GM21390 (cell line): ENCODE data around the gene NUTM2G.
"Not testable (repeated sequence)": the region's sequence is repeated elsewhere in the genome, so short reads cannot be mapped to it uniquely, and the experiment has no call there.

Experiments
- ATAC-seq: cut with Tn5 transposase; IDR thresholded peaks from one replicate; pipeline ENCODE4 v1.9.1; 2021; ENCODE audit not compliant: unreplicated experiment

NUTM2G gene

DNA sequence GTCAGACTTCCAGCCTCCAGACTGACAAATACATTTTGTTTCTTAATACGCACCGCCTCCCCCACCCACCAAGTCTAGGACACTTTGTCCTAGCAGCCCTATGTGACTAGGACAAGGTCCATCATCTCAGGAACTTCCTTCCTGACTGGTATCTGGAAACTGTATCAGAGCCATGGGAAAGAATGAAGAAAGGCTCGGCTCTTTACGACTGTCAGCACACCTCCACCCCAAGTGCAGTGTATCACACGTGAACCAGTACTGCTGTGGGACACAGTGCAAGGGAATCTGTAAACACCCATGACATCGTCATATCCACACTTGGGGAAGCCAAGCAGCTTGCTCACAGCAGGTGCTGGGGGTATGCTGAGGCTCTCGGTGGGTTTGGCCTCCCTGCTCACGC lies 13.0 kb downstream of the NUTM2G start:
- not testable (repeated sequence) for ATAC-seq

DNA sequence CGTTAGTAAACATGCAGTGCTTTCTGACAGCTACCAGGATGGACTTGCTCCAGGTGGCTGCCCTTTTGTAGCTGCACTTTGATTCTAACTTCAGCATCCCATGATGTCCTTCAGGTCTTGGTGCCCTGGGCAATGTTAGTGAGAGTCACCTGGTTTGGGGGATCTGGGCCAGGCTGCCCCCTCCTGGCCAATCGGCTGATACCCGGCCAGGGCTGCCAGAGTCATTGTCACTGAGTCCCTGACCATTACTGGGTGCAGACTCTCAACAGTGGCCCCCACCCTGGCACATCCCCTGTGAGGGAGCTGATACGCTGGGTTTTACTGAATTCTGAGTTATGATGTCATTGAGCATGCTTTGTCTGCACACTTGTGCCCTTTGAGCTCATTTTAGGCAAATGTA lies 13.5 kb downstream of the NUTM2G start:
- not testable (repeated sequence) for ATAC-seq

DNA sequence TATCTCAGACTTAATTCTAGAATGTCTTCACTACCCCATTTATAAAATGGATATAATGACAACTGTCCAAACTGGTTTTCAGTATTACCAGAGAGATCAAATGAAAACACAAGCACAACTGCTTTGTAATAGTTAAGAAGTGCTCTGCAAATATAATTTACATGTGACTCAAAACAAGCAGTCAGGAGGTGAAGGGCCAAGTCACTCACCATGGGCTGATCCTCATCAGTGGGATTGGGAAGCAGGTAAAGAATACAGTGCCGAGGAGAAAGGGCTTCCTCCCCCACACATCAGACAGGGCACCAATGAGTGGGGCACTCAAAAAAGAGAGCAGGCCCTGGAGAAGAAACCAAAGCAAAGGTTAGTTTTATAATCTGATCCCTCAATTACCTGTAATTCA lies 20.7 kb downstream of the NUTM2G start:
- ATAC-seq: not testable (repeated sequence)

DNA sequence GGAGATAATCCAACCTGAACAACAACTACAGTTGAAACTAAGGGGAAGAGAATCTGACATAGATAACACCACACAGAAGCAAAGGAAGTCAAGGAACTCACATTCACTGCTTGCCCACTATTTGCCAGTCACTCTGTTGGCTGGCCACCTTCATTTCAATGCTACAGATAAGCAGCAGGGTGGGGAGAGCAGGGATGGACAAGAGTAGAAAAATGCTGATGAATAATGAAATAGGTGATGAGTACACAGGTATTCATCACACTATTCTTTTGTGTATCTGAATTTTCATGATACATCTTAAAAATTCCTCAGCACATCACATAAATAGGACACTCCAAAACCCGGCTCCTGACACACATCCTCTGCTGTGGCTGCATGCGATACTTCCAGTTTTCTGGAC lies 21.9 kb downstream of the NUTM2G start:
- ATAC-seq: not testable (repeated sequence)

DNA sequence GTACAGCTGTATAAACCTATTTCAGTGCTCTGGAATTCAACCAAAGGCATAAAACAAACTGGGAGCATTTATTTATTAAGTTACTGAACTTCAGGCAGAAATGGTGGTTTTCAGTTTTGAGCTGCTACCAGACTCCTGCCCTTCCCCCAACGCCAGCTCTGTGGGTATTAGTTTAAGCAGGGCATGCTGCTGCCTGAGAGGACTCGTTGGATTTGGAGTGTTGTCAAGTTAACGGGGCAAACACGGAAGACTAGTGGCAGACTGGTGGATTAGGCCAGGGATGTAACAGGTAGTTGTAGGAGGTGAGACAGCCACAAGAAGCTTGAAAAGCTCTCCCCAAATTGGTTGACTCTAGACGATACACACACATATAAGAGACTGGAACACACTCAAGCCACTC lies 38.9 kb downstream of the NUTM2G start:
- ATAC-seq: not testable (repeated sequence)

- not testable (repeated sequence) for ATAC-seq
Observed at GRCh38 chr9:96972552-96972951, 43.9 kb downstream of the NUTM2G start.

GRCh38 chr9:96974037-96974436 lies 45.4 kb downstream of the NUTM2G start:
- not testable (repeated sequence) for ATAC-seq

DNA sequence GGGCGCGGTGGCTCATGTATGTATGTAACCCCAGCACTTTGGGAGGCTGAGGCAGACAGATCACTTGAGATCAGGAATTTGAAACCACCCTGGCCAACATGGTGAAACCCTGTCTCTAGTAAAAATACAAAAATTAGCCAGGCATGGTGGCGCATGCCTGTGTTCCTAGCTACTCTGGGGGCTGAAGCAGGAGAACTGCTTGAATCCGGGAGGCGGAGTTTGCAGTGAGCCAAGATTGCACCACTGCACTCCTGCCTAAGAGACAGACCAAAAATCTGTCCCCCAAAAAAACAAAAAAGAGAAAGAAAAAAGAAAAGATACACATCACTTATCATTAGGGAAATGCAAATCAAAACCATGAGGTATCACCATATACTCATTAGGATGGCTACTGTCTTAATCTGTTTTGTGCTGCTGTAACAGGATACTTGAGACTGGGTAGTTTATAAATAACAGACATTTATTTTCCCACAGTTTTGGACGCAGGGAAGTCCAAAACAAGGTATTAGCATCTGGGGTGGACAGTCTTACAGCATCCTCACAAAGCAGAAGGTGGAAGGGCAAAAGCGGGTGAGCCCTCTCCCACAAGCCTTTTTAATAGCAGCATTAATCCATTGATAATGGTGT lies 55.0 kb downstream of the NUTM2G start:
- ATAC-seq: not testable (repeated sequence)

DNA sequence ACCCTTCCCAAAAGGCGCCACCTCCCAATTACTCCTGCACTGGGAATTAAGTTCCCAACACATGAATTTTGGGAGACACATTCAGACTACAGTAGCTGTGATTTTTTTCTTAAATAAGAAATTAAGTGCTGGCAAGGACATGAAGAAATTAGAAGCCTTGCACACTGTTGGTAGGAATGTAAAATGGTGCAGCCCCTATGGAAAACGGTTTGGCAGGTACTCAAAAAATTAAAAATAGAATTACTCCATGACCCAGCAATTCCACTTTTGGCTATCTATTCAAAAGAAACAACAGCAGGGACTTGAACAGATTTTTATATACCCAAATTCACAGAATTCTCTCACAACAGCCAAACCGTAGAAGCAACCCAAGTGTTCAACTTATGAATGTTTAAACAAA lies 55.5 kb downstream of the NUTM2G start:
- not testable (repeated sequence) for ATAC-seq

DNA sequence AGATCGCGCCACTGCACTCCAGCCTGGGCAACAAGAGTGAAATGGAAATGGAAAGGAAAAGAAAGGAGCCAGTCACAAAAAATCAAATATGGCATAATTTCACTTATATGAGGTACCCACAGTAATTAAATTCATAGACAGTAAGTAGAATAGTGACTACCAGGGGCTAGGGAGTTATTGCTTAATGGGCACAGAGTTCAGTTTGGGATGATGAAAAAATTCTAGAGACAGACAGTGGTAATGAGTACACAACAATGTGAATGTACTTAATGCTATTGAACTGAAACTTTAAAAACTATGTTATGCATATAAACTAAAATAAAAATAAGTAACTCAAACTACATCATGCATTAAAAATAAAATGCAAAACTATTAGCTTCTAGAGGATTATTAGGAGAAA lies 56.2 kb downstream of the NUTM2G start:
- not testable (repeated sequence) for ATAC-seq
